ENCODE results near the gene ZFP69B. TPM values are rescaled to one million over a fixed set of nuclear protein-coding genes. Genes with fewer than 3 reads are reported as not detected.

The ZFP69B gene
- polyA plus RNA-seq, 3 donors, result 0.20 to 0.67 TPM; not detected in 1

- 100% methylated on average over 1 of the region's 3 CpGs for WGBS (ENCODE audit: insufficient coverage)
- no peak overlapping the region for H3K4me3 ChIP-seq (replicated peaks in 1 of 3; ENCODE audit: low read depth in 2 of 3, low read length in 3 of 3)
- H3K27me3 ChIP-seq (ENCODE audit: control insufficient read depth in 2 of 2, insufficient read depth in 2 of 2, low read length in 2 of 2), result no peaks in the 10 kb centered on the region
- no peaks in the 10 kb centered on the region for H4K20me1 ChIP-seq (ENCODE audit: insufficient read depth, low read length)
- peaks cover 0 to 3% of the 10 kb centered on the region in 2 donors for H3K4me1 ChIP-seq (ENCODE audit: control insufficient read depth in 1 of 2, insufficient read depth in 2 of 2, low read length in 2 of 2)
- H3K4me1 Mint-ChIP-seq, result peaks cover 3% of the 10 kb centered on the region
- H3K9me3 Mint-ChIP-seq, result peaks cover 0 to 16% (median 3%) of the 10 kb centered on the region in 7 donors
- peak in 2 of 3 donors; percentile 43 to 50 for DNase-seq
- H3K4me3 Mint-ChIP-seq, result no peak overlapping the region
- H3K9me3 ChIP-seq (replicated peaks in 1 of 2; ENCODE audit: control insufficient read depth in 1 of 2, insufficient read depth in 1 of 2, low read length in 2 of 2), result peaks cover 0 to 2% of the 10 kb centered on the region in 2 donors
- peak; percentile 88 for TF ChIP-seq CTCF (IDR thresholded peaks at IDR 0.05)
- H3K27me3 Mint-ChIP-seq (ENCODE audit: low read depth in 3 of 3), result no peaks in the 10 kb centered on the region
- H3K36me3 ChIP-seq (replicated peaks in 1 of 2; ENCODE audit: control insufficient read depth in 1 of 2, insufficient read depth in 2 of 2, low read length in 2 of 2), result no peaks in the 10 kb centered on the region
- intact Hi-C loops (cut with micrococcal nuclease), result loop anchor here in 1 of 2 donors (10.0 kb wide), 1 partner anchor 294 kb away; no protein-coding TSS in a partner anchor
- H3K9ac ChIP-seq (ENCODE audit: insufficient read depth, low read length, poor library complexity, severe bottlenecking), result no peak overlapping the region
- H3K27ac ChIP-seq (ENCODE audit: low read depth in 1 of 2, low read length in 2 of 2), result no peak overlapping the region
- no peak overlapping the region for H3K4me2 ChIP-seq (replicated peaks; ENCODE audit: extremely low read depth, low read length, poor library complexity, severe bottlenecking)
- H3K27ac Mint-ChIP-seq, result no peak overlapping the region
- H3K79me2 ChIP-seq (ENCODE audit: insufficient read depth, low read length), result no peaks in the 10 kb centered on the region
- no peak overlapping the region for H2AFZ ChIP-seq (ENCODE audit: insufficient read depth, low read depth, low read length, poor library complexity, severe bottlenecking)
- peaks cover 0 to 9% of the 10 kb centered on the region in 2 donors for H3K36me3 Mint-ChIP-seq
Measured at GRCh38 chr1:40438391-40439015, 11.8 kb upstream of the ZFP69B start.

- H3K27me3 Mint-ChIP-seq (ENCODE audit: low read depth in 3 of 3), result no peaks in the 10 kb centered on the region
- peaks cover 6 to 15% of the 10 kb centered on the region in 2 donors for H3K36me3 Mint-ChIP-seq
- H3K4me3 Mint-ChIP-seq, result no peak overlapping the region
- DNase-seq, result no peak
- intact Hi-C loops (cut with micrococcal nuclease), result loop anchor here in 1 of 2 donors (10.0 kb wide), 1 partner anchor 294 kb away; no protein-coding TSS in a partner anchor
- Histone ChIP-seq H4K20me1 (ENCODE audit: insufficient read depth, low read length) (no peaks in the 10 kb centered on the region), H3K4me1 (ENCODE audit: control insufficient read depth in 1 of 2, insufficient read depth in 2 of 2, low read length in 2 of 2) (peaks cover 0 to 3% of the 10 kb centered on the region in 2 donors), H3K4me3 (replicated peaks in 1 of 3; ENCODE audit: low read depth in 2 of 3, low read length in 3 of 3) (no peak overlapping the region), H2AFZ (ENCODE audit: insufficient read depth, low read depth, low read length, poor library complexity, severe bottlenecking) (no peak overlapping the region), H3K27me3 (ENCODE audit: control insufficient read depth in 2 of 2, insufficient read depth in 2 of 2, low read length in 2 of 2) (no peaks in the 10 kb centered on the region), H3K27ac (ENCODE audit: low read depth in 1 of 2, low read length in 2 of 2) (no peak overlapping the region), H3K9ac (ENCODE audit: insufficient read depth, low read length, poor library complexity, severe bottlenecking) (no peak overlapping the region), H3K79me2 (ENCODE audit: insufficient read depth, low read length) (no peaks in the 10 kb centered on the region), H3K36me3 (replicated peaks in 1 of 2; ENCODE audit: control insufficient read depth in 1 of 2, insufficient read depth in 2 of 2, low read length in 2 of 2) (no peaks in the 10 kb centered on the region), H3K9me3 (replicated peaks in 1 of 2; ENCODE audit: control insufficient read depth in 1 of 2, insufficient read depth in 1 of 2, low read length in 2 of 2) (peaks cover 4 to 7% of the 10 kb centered on the region in 2 donors), H3K4me2 (replicated peaks; ENCODE audit: extremely low read depth, low read length, poor library complexity, severe bottlenecking) (no peak overlapping the region)
- 95% methylated on average over 4 of the region's 5 CpGs for WGBS (ENCODE audit: insufficient coverage)
- TF ChIP-seq CTCF (IDR thresholded peaks at IDR 0.05), result no peak
- H3K4me1 Mint-ChIP-seq, result peaks cover 3% of the 10 kb centered on the region
- peaks cover 2 to 20% (median 9%) of the 10 kb centered on the region in 7 donors for H3K9me3 Mint-ChIP-seq
- H3K27ac Mint-ChIP-seq, result no peak overlapping the region
Measured at GRCh38 chr1:40439247-40439646, 11.0 kb upstream of the ZFP69B start.
